ENCODE data around the gene ST8SIA6. TPM values are rescaled to one million over a fixed set of nuclear protein-coding genes. Genes with fewer than 3 reads are reported as not detected.

The ST8SIA6 gene
- total RNA-seq, 1 experiment from 2014 or later, result 1.3 TPM

GRCh38 chr10:17354781-17355180 is 99.6 kb downstream of the ST8SIA6 start:
- TF ChIP-seq CEBPB (IDR thresholded peaks at IDR 0.05; ENCODE audit: low read depth) (no peak), FOSL1 (IDR thresholded peaks at IDR 0.05; ENCODE audit: low read depth) (peak; percentile 33; the same call in 1 of the 2 replicates), SP1 (IDR thresholded peaks at IDR 0.05; ENCODE audit: low read depth) (0 out of 2 replicates have a peak, but pooled peaks have one; percentile 21)
- DNase-seq (ENCODE audit: low read depth, low spot score), result no peak
- peak overlapping the region; percentile 77 for H3K4me2 ChIP-seq (ENCODE audit: low read length)
- peak overlapping the region; percentile 68; the same call in 1 of the 2 replicates for H3K27ac ChIP-seq (ENCODE audit: low read depth, low read length)
- peak overlapping the region; percentile 51 for H2AFZ ChIP-seq (ENCODE audit: low read depth, low read length, poor library complexity, severe bottlenecking)
- POLR2A ChIA-PET, result interaction anchor here (1.0 to 1.3 kb wide), 2 partner anchors 9 to 97 kb away, joined by 3 read pairs; no protein-coding TSS in a partner anchor
- BruUV-seq (replicated peaks), result no TSS peak
- peak overlapping the region; percentile 24 for H3K9ac ChIP-seq (ENCODE audit: low read length)
- intact Hi-C loops (cut with micrococcal nuclease), result no loop called here
- no peak for ATAC-seq
- H3K79me2 ChIP-seq (ENCODE audit: insufficient read depth, low read length), result no peaks in the 10 kb centered on the region
- CTCF ChIA-PET, result no interaction called here
- RAD21 ChIA-PET (ENCODE audit: low non-redundant PET in 1 of 2, low total read pairs in 2 of 2, uncharacterized antibody in 2 of 2, unreplicated experiment in 2 of 2), result no interaction called here
- H4K20me1 ChIP-seq (ENCODE audit: insufficient read depth), result no peaks in the 10 kb centered on the region
- no peaks in the 10 kb centered on the region for H3K9me2 ChIP-seq (ENCODE audit: insufficient read depth)
- peaks cover 48 to 74% of the 10 kb centered on the region in 2 experiments for H3K4me1 ChIP-seq (ENCODE audit: control insufficient read depth in 1 of 2, insufficient read depth in 2 of 2, low read length in 2 of 2)
- H3K9me3 ChIP-seq (ENCODE audit: control insufficient read depth in 1 of 2, insufficient read depth in 1 of 2, low read depth in 1 of 2, low read length in 2 of 2), result no peaks in the 10 kb centered on the region
- H3K4me3 ChIP-seq (replicated peaks in 1 of 2; ENCODE audit: low read depth in 1 of 2, low read length in 2 of 2), result peak overlapping the region in 1 of 2 experiments; percentile 11; a peak in 1 of 4 replicates
- H3K27me3 ChIP-seq (ENCODE audit: insufficient read depth, low read length), result no peaks in the 10 kb centered on the region
- no peaks in the 10 kb centered on the region for H3K36me3 ChIP-seq (ENCODE audit: control insufficient read depth in 1 of 2, insufficient read depth in 2 of 2, low read length in 2 of 2)

GRCh38 chr10:17353568-17354300 is 100.7 kb downstream of the ST8SIA6 start:
- H3K9me3 ChIP-seq (ENCODE audit: control insufficient read depth in 1 of 2, insufficient read depth in 1 of 2, low read depth in 1 of 2, low read length in 2 of 2), result no peaks in the 10 kb centered on the region
- no peaks in the 10 kb centered on the region for H3K27me3 ChIP-seq (ENCODE audit: insufficient read depth, low read length)
- no peaks in the 10 kb centered on the region for H3K9me2 ChIP-seq (ENCODE audit: insufficient read depth)
- intact Hi-C loops (cut with micrococcal nuclease), result no loop called here
- peak overlapping the region; percentile 77 for H3K4me2 ChIP-seq (ENCODE audit: low read length)
- H2AFZ ChIP-seq (ENCODE audit: low read depth, low read length, poor library complexity, severe bottlenecking), result peak overlapping the region; percentile 27
- POLR2A ChIA-PET, result interaction anchor here (1.9 kb wide), 1 partner anchor 10 kb away, joined by 6 read pairs; no protein-coding TSS in a partner anchor
- no peaks in the 10 kb centered on the region for H3K36me3 ChIP-seq (ENCODE audit: control insufficient read depth in 1 of 2, insufficient read depth in 2 of 2, low read length in 2 of 2)
- H4K20me1 ChIP-seq (ENCODE audit: insufficient read depth), result no peaks in the 10 kb centered on the region
- H3K4me1 ChIP-seq (ENCODE audit: control insufficient read depth in 1 of 2, insufficient read depth in 2 of 2, low read length in 2 of 2), result peaks cover 57 to 84% of the 10 kb centered on the region in 2 experiments
- DNase-seq (ENCODE audit: low read depth, low spot score) (peak; percentile 68), ATAC-seq (peak; percentile 36)
- RAD21 ChIA-PET (ENCODE audit: low non-redundant PET in 1 of 2, low total read pairs in 2 of 2, uncharacterized antibody in 2 of 2, unreplicated experiment in 2 of 2), result interaction anchor here in 1 of 2 experiments (0.6 kb wide), 1 partner anchor 63 kb away, joined by 3 read pairs; no protein-coding TSS in a partner anchor
- CTCF ChIA-PET, result no interaction called here
- BruUV-seq (replicated peaks), result no TSS peak
- peak overlapping the region in 1 of 2 experiments; percentile 42; a peak in 2 of 4 replicates for H3K4me3 ChIP-seq (replicated peaks in 1 of 2; ENCODE audit: low read depth in 1 of 2, low read length in 2 of 2)
- peak overlapping the region; percentile 27 for H3K9ac ChIP-seq (ENCODE audit: low read length)
- H3K79me2 ChIP-seq (ENCODE audit: insufficient read depth, low read length), result no peaks in the 10 kb centered on the region
- peak overlapping the region; percentile 68 for H3K27ac ChIP-seq (ENCODE audit: low read depth, low read length)
- TF ChIP-seq EZH2phosphoT487 (IDR thresholded peaks at IDR 0.05; ENCODE audit: borderline replicate concordance) (no peak), ELF1 (IDR thresholded peaks at IDR 0.05; ENCODE audit: borderline replicate concordance, low read depth) (no peak), SRF (IDR thresholded peaks at IDR 0.05; ENCODE audit: low read depth) (peak; percentile 70), SIN3A (IDR thresholded peaks at IDR 0.05; ENCODE audit: low read depth) (peak; percentile 71), SP1 (IDR thresholded peaks at IDR 0.05; ENCODE audit: low read depth) (peak; percentile 95), RAD21 (IDR thresholded peaks at IDR 0.05; ENCODE audit: low read depth) (peak; percentile 23; the same call in 1 of the 2 replicates), CEBPB (IDR thresholded peaks at IDR 0.05; ENCODE audit: low read depth) (peak; percentile 81), CBX3 (IDR thresholded peaks at IDR 0.05; ENCODE audit: low read depth) (peak; percentile 90), JUND (IDR thresholded peaks at IDR 0.05) (peak; percentile 97), POLR2A (IDR thresholded peaks at IDR 0.05; ENCODE audit: borderline replicate concordance, extremely low read depth, insufficient read depth, insufficient read length) (no peak), POLR2AphosphoS5 (IDR thresholded peaks at IDR 0.05; ENCODE audit: low read depth, low read length) (peak; percentile 47; the same call in 1 of the 2 replicates), REST (IDR thresholded peaks at IDR 0.05; ENCODE audit: low read depth) (no peak), FOSL1 (IDR thresholded peaks at IDR 0.05; ENCODE audit: low read depth) (peak; percentile 96), EGR1 (IDR thresholded peaks at IDR 0.05; ENCODE audit: low read depth) (peak; percentile 91), MAX (IDR thresholded peaks at IDR 0.05) (peak; percentile 50), EZH2 (IDR thresholded peaks at IDR 0.05) (no peak), ATF3 (IDR thresholded peaks at IDR 0.05) (0 out of 2 replicates have a peak, but pooled peaks have one; percentile 25)

All from HCT116 (cell line).